WTC11 (cell line): ENCODE measurements around the gene ABCG1.

ENCODE experiments used
- FOXK1 ChIP-seq: sonication (generic); formaldehyde crosslinking; IDR thresholded peaks from 2 replicates; pipeline ENCODE4 v1.8.0; 2022; ENCODE audit warnings: mild to moderate bottlenecking, moderate library complexity, missing genetic modification reagents
- SP1 ChIP-seq: sonication (generic); formaldehyde crosslinking; conservative IDR thresholded peaks from 2 replicates; pipeline ENCODE4 v1.8.1; 2022; ENCODE audit warnings: missing genetic modification reagents
- TEAD4 ChIP-seq: sonication (generic); formaldehyde crosslinking; IDR thresholded peaks from 2 replicates; pipeline ENCODE4 v1.8.0; 2022; ENCODE audit warnings: mild to moderate bottlenecking, missing genetic modification reagents
- ZNF263 ChIP-seq: sonication (generic); formaldehyde crosslinking; IDR thresholded peaks from 2 replicates; pipeline ENCODE4 v1.8.1; 2022; ENCODE audit warnings: low read depth, mild to moderate bottlenecking, moderate library complexity, missing genetic modification reagents

DNA sequence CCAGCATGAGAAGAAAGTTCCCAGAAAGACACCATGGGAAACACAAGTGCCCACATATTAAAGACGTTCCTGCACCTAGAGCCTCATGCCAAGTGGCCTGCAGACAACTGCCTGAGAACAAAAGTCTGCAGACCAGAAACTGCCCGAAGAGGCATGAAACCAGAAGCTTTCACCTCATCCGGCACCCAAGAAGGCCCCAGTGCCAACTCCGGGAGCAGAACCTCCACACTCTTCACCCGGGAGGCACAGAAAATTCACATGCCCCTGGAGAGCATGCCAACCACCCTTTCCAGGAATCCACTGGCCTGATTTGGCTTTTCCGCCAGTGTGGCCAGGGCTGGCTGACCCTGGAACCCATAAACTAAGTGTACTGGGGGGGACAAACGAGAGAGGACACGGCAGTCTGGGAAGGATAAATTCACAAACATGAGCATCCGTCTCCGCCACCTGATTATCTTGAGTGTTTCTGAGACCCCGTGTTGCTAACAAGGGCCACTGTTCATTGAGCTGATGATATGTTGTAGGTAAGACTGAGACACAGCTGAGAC is 125.1 kb downstream of the ABCG1 start:
- no peak for TF ChIP-seq SP1
- TF ChIP-seq ZNF263 (CRISPR knock-in tag), result no peak
- TF ChIP-seq FOXK1 (CRISPR knock-in tag), result no peak
- TF ChIP-seq TEAD4 (CRISPR knock-in tag), result no peak
